ENCODE data around the gene LITAF.

Gene LITAF

GRCh38 chr16:11503566-11503965 is 83.2 kb downstream of the LITAF start:
- Mint-ChIP-seq H3K4me3 (no peak overlapping the region), H3K27ac (no peak overlapping the region), H3K4me1 (no peaks in the 10 kb centered on the region), H3K36me3 (ENCODE audit: low read depth) (no peaks in the 10 kb centered on the region), H3K9me3 (no peaks in the 10 kb centered on the region), H3K27me3 (ENCODE audit: low read depth) (no peaks in the 10 kb centered on the region)
- TF ChIP-seq, protein P1, sequence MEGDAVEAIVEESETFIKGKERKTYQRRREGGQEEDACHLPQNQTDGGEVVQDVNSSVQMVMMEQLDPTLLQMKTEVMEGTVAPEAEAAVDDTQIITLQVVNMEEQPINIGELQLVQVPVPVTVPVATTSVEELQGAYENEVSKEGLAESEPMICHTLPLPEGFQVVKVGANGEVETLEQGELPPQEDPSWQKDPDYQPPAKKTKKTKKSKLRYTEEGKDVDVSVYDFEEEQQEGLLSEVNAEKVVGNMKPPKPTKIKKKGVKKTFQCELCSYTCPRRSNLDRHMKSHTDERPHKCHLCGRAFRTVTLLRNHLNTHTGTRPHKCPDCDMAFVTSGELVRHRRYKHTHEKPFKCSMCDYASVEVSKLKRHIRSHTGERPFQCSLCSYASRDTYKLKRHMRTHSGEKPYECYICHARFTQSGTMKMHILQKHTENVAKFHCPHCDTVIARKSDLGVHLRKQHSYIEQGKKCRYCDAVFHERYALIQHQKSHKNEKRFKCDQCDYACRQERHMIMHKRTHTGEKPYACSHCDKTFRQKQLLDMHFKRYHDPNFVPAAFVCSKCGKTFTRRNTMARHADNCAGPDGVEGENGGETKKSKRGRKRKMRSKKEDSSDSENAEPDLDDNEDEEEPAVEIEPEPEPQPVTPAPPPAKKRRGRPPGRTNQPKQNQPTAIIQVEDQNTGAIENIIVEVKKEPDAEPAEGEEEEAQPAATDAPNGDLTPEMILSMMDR (IDR thresholded peaks at IDR 0.05; ENCODE audit: unreplicated experiment in 3 of 3): no peak

DNA sequence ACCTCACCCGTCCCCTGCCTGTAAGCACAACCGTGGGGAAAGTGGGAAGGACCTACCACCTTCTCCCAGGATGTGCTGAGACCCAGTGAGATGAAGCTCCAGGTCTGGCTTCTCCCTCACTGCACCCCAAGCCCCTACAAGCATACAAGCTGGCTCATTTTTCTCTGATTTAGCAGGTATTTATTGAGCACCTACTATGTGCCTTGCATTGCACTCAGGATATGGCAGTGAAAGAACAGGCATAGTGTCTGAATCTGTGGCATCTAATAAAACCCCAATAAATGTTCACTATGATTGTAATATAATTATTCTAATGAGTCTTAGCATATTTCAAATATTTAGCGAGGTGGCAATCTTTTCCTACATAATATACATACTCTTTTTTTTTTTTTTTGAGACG is 84.5 kb downstream of the LITAF start:
- Mint-ChIP-seq H3K27me3 (ENCODE audit: low read depth) (no peaks in the 10 kb centered on the region), H3K27ac (no peak overlapping the region), H3K4me3 (no peak overlapping the region), H3K36me3 (ENCODE audit: low read depth) (no peaks in the 10 kb centered on the region), H3K9me3 (no peaks in the 10 kb centered on the region), H3K4me1 (peaks cover 9% of the 10 kb centered on the region)
- TF ChIP-seq, protein P1 (IDR thresholded peaks at IDR 0.05; ENCODE audit: unreplicated experiment in 3 of 3): no peak

DNA sequence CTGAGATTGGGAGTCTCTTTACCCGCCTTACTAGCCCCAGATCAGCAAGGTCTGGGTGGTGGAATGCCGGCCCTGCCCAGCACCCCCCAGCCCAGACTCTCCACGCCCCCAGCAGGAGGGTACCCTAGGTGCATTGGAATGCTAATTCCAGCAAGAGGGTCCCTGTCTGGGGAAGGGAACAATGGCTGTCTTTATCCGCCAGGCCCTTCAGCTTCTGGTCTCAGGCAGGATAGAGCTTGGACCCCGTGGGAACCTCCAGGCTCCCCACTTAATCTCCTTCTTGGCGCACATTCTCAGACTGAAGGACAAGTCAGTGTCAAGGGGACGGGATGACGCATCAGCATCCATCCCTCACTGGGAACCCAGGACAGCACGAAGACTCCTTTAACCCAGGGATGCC is 85.1 kb downstream of the LITAF start:
- no peaks in the 10 kb centered on the region for H3K27me3 Mint-ChIP-seq (ENCODE audit: low read depth)

GRCh38 chr16:11500700-11501346 is 85.9 kb downstream of the LITAF start:
- Mint-ChIP-seq H3K9me3 (no peaks in the 10 kb centered on the region), H3K36me3 (ENCODE audit: low read depth) (no peaks in the 10 kb centered on the region)

More for the DNA sequence above, 85.1 kb downstream of the LITAF start:
- Mint-ChIP-seq H3K4me3 (no peak overlapping the region), H3K9me3 (no peaks in the 10 kb centered on the region), H3K27ac (no peak overlapping the region), H3K4me1 (peaks cover 15% of the 10 kb centered on the region), H3K36me3 (ENCODE audit: low read depth) (no peaks in the 10 kb centered on the region)
- TF ChIP-seq, protein P1 (IDR thresholded peaks at IDR 0.05; ENCODE audit: unreplicated experiment in 3 of 3): no peak

DNA sequence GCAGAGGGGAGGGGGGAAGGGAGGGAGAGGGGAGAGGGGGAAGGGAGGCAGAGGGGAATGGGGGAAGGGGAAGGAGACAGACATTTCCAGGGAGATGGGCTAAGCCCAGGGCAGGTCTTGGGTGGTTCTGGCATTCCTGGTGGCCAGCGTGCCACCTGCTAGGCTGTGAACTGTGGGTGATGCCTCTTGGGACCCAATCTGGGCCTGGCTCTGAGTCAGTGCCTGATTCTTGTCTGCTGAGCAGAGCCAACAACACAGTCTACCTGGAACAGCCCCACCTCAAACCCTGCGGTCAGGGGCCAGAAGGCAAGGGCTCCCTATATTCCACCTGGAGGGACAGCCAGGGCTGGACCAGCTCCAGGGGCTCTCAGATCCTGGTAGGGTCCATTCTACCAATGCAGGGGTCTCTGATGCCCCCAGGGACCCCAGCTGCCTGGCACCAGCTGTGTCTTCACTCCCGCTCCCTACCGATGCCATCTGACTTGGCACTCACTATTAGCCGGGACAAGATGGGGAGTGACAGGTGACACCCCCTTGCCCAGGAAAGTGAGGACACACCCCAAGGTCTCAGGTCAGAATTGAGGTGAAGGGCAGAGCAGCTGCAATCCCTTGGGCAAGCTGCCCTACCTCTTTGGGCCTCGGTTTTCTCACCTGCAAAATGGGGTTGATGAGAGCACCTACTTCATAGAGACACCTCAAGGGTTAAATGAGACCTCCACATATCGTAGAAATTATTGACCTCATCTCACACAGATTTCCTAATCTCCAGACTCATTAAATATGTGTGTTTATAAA is 87.2 kb downstream of the LITAF start:
- Mint-ChIP-seq H3K27ac (no peak overlapping the region), H3K4me3 (no peak overlapping the region), H3K9me3 (no peaks in the 10 kb centered on the region), H3K4me1 (peaks cover 26% of the 10 kb centered on the region), H3K36me3 (ENCODE audit: low read depth) (no peaks in the 10 kb centered on the region), H3K27me3 (ENCODE audit: low read depth) (no peaks in the 10 kb centered on the region)
- TF ChIP-seq, protein P1 (IDR thresholded peaks at IDR 0.05; ENCODE audit: unreplicated experiment in 3 of 3): no peak

More at GRCh38 chr16:11500700-11501346, 85.9 kb downstream of the LITAF start:
- Mint-ChIP-seq H3K4me1 (peaks cover 21% of the 10 kb centered on the region), H3K27ac (no peak overlapping the region), H3K27me3 (ENCODE audit: low read depth) (no peaks in the 10 kb centered on the region), H3K4me3 (no peak overlapping the region)
- TF ChIP-seq, protein P1 (IDR thresholded peaks at IDR 0.05; ENCODE audit: unreplicated experiment in 3 of 3): no peak

Data from nephron (organoid).